Tongue (tissue), 2 donors: ENCODE measurements around the gene BABAM1. TPM values are rescaled to one million over a fixed set of nuclear protein-coding genes. Genes with fewer than 3 reads are reported as not detected.

Experiments used
- DNase-seq: peaks from one replicate; pipeline ENCODE4 v3.0.0-alpha.2; 2015
- total RNA-seq: library from RNA; depleted of rRNA; stranded (reverse); fragments of >200 nt; gene quantifications from one replicate; pipeline ENCODE4 v1.2.3, GENCODE V29; 2014

BABAM1 gene
- 70.7 TPM for total RNA-seq

GRCh38 chr19:17266975-17267788, at the start of gene BABAM1:
Gene BABAM1, plus strand, starts transcription at chr19:17267443. Its CDS starts 1,364 bp downstream, at chr19:17268807.
- DNase-seq: peak; percentile 99

GRCh38 chr19:17219286-17219685, 48.0 kb upstream of the BABAM1 start:
- DNase-seq: no peak

GRCh38 chr19:17220207-17220758, 47.0 kb upstream of the BABAM1 start:
- DNase-seq: no peak

- DNase-seq: no peak
Observed at GRCh38 chr19:17225053-17225452, 42.2 kb upstream of the BABAM1 start.

- DNase-seq: peak; percentile 99
Observed at GRCh38 chr19:17226002-17226933, 41.0 kb upstream of the BABAM1 start, which contains the start of gene OCEL1. Gene OCEL1, plus strand, starts transcription at chr19:17226226. Its CDS starts 22 bp downstream, at chr19:17226248.

- DNase-seq: no peak
Observed at GRCh38 chr19:17227798-17228367, 39.4 kb upstream of the BABAM1 start.

GRCh38 chr19:17229890-17230289, 37.4 kb upstream of the BABAM1 start:
- DNase-seq: no peak

GRCh38 chr19:17232258-17232657, 35.0 kb upstream of the BABAM1 start:
- DNase-seq: no peak

GRCh38 chr19:17234911-17235299, 32.3 kb upstream of the BABAM1 start:
- DNase-seq: no peak

GRCh38 chr19:17235300-17235970, 31.8 kb upstream of the BABAM1 start:
- DNase-seq: peak; percentile 86

GRCh38 chr19:17235971-17236777, 31.1 kb upstream of the BABAM1 start:
- no peak for DNase-seq

- no peak for DNase-seq
Observed at GRCh38 chr19:17236811-17237543, 30.3 kb upstream of the BABAM1 start.

GRCh38 chr19:17237747-17238706, 29.2 kb upstream of the BABAM1 start:
- DNase-seq: no peak

- no peak for DNase-seq
Observed at GRCh38 chr19:17240062-17240752, 27.0 kb upstream of the BABAM1 start.

- DNase-seq: no peak
Observed at GRCh38 chr19:17240826-17241399, 26.3 kb upstream of the BABAM1 start.

- no peak for DNase-seq
Observed at GRCh38 chr19:17242431-17243208, 24.6 kb upstream of the BABAM1 start.

- DNase-seq: no peak
Observed at GRCh38 chr19:17243211-17243829, 23.9 kb upstream of the BABAM1 start.
